DMS53 (cell line): ENCODE measurements around the gene SPPL2B.
A peak's percentile ranks its signal among the peaks of the same experiment; 100 is the strongest.

Experiments used
- DNase-seq: peaks from one replicate; lab custom pipeline; 2025; lab: John Stamatoyannopoulos, UW

SPPL2B gene

GRCh38 chr19:2323707-2324106, 4.8 kb upstream of the SPPL2B start:
- no peak for DNase-seq

GRCh38 chr19:2324220-2324948, 4.1 kb upstream of the SPPL2B start:
- no peak for DNase-seq

- no peak for DNase-seq
Observed at GRCh38 chr19:2325281-2326046, 3.0 kb upstream of the SPPL2B start.

GRCh38 chr19:2326699-2327360, 1.7 kb upstream of the SPPL2B start:
- DNase-seq = no peak

- DNase-seq = peak; percentile 60
Observed at GRCh38 chr19:2327773-2328400, 597 bp upstream of the SPPL2B start.

GRCh38 chr19:2329149-2329478, 630 bp downstream of the SPPL2B start:
- DNase-seq = peak; percentile 47

GRCh38 chr19:2329501-2329916, 1.0 kb downstream of the SPPL2B start:
- peak; percentile 52 for DNase-seq

GRCh38 chr19:2330255-2330631, 1.8 kb downstream of the SPPL2B start:
- peak; percentile 66 for DNase-seq

- DNase-seq = peak; percentile 92
Observed at GRCh38 chr19:2330632-2331284, 2.3 kb downstream of the SPPL2B start.

GRCh38 chr19:2331601-2332246, 3.2 kb downstream of the SPPL2B start:
- DNase-seq = no peak

GRCh38 chr19:2332341-2333026, 4.0 kb downstream of the SPPL2B start:
- DNase-seq = peak; percentile 68

- peak; percentile 93 for DNase-seq
Observed at GRCh38 chr19:2333027-2333806, 4.7 kb downstream of the SPPL2B start.

- no peak for DNase-seq
Observed at GRCh38 chr19:2333807-2334211, 5.3 kb downstream of the SPPL2B start.

- DNase-seq = no peak
Observed at GRCh38 chr19:2334426-2334825, 5.9 kb downstream of the SPPL2B start.

GRCh38 chr19:2334986-2335846, 6.7 kb downstream of the SPPL2B start:
- DNase-seq = peak; percentile 48

- DNase-seq = no peak
Observed at GRCh38 chr19:2335848-2336247, 7.4 kb downstream of the SPPL2B start.

GRCh38 chr19:2336528-2337328, 8.2 kb downstream of the SPPL2B start:
- DNase-seq = no peak

GRCh38 chr19:2337329-2337707, 8.8 kb downstream of the SPPL2B start:
- peak; percentile 89 for DNase-seq
